OCI-LY7 (cell line): ENCODE measurements around the gene CHMP4A. TPM values are rescaled to one million over a fixed set of nuclear protein-coding genes. Genes with fewer than 3 reads are reported as not detected.
"Not testable (repeated sequence)": the region's sequence is repeated elsewhere in the genome, so short reads cannot be mapped to it uniquely, and the experiment has no call there.

Experiments used
- BruUV-seq: library from RNA; stranded (reverse); fragments of 400-500 nt; replicated peaks from 2 replicates; lab custom pipeline; 2021; lab: Mats Ljungman, UMichigan
- CTCF ChIA-PET: fragments of 300-600 bp; sonication (Branson Sonifier 250); formaldehyde crosslinking; loops from one replicate; lab custom pipeline; 2022; ENCODE audit warnings: antibody characterized with exemption; ENCODE audit not compliant: unreplicated experiment; lab: Charles Lee
- POLR2A ChIA-PET: fragments of 300-600 bp; sonication (Branson Sonifier 250); formaldehyde crosslinking; loops from one replicate; lab custom pipeline; 2022; ENCODE audit warnings: antibody characterized with exemption; lab: Charles Lee
- DNase-seq: peaks from one replicate; pipeline ENCODE4 v3.0.0-alpha.2; 2015; ENCODE audit warnings: low spot score
- H2AFZ ChIP-seq: fragments of 200-600 bp; sonication (generic), shearing (Covaris generic); 2 replicates; pipeline ENCODE4 v1.6.1; 2014; ENCODE audit warnings: mild to moderate bottlenecking, antibody characterized with exemption, low read length, moderate library complexity
- H3K27ac ChIP-seq: fragments of 200-600 bp; sonication (generic); 2 replicates; pipeline ENCODE4 v1.5.1; 2014; ENCODE audit warnings: mixed run types, low read depth, mild to moderate bottlenecking, moderate library complexity, low read length, inconsistent platforms; ENCODE audit not compliant: poor library complexity, severe bottlenecking
- H3K36me3 ChIP-seq: fragments of 200-600 bp; sonication (generic); 2 replicates; pipeline ENCODE4 v1.6.1; 2014; ENCODE audit warnings: mild to moderate bottlenecking, antibody characterized with exemption, low read length, moderate library complexity, mixed read lengths; ENCODE audit not compliant: insufficient read depth
- H3K4me1 ChIP-seq: fragments of 200-600 bp; sonication (generic); 2 replicates; pipeline ENCODE4 v1.5.1; 2014; ENCODE audit warnings: mild to moderate bottlenecking, low read length; ENCODE audit not compliant: insufficient read depth, poor library complexity, severe bottlenecking
- H3K4me2 ChIP-seq: fragments of 200-600 bp; sonication (generic); 2 replicates; pipeline ENCODE4 v1.6.1; 2014; ENCODE audit warnings: mild to moderate bottlenecking, low read length
- H3K4me3 ChIP-seq: fragments of 200-600 bp; sonication (generic); 2 replicates; pipeline ENCODE4 v1.5.1; 2014; ENCODE audit warnings: mild to moderate bottlenecking, low read depth, low read length; ENCODE audit not compliant: poor library complexity, severe bottlenecking
- H3K79me2 ChIP-seq: fragments of 200-600 bp; sonication (generic); 2 replicates; pipeline ENCODE4 v1.6.1; 2016; ENCODE audit warnings: low read depth, mild to moderate bottlenecking, low read length, moderate library complexity, mixed read lengths; ENCODE audit not compliant: insufficient read depth
- H3K9me2 ChIP-seq: fragments of 200-600 bp; sonication (generic); 2 replicates; pipeline ENCODE4 v1.6.1; 2016; ENCODE audit warnings: mild to moderate bottlenecking, low read length, mixed read lengths; ENCODE audit not compliant: insufficient read depth
- H3K9me3 ChIP-seq: fragments of 200-600 bp; sonication (generic); 2 replicates; pipeline ENCODE4 v1.6.1; 2014; ENCODE audit warnings: mild to moderate bottlenecking, mixed run types, low read length, mixed read lengths
- H4K20me1 ChIP-seq: fragments of 200-600 bp; sonication (generic); 2 replicates; pipeline ENCODE4 v1.6.1; 2014; ENCODE audit warnings: mild to moderate bottlenecking, antibody characterized with exemption, low read length, moderate library complexity, mixed read lengths; ENCODE audit not compliant: insufficient read depth
- CTCF ChIP-seq: fragments of 200-600 bp; sonication (generic); conservative IDR thresholded peaks from 2 replicates; pipeline ENCODE4 v1.5.1; 2014; ENCODE audit warnings: mild to moderate bottlenecking, antibody characterized with exemption, low read length, moderate library complexity, mixed read lengths
- EZH2phosphoT487 ChIP-seq: fragments of 200-600 bp; sonication (generic); IDR thresholded peaks from 2 replicates; pipeline ENCODE4 v1.6.1; 2018; ENCODE audit warnings: low read depth, borderline replicate concordance, mild to moderate bottlenecking, mixed run types, antibody characterized with exemption, low read length, moderate library complexity, mixed read lengths
- intact Hi-C: fragments of 100-400 bp; cut with micrococcal nuclease; formaldehyde crosslinking; loops from one replicate; pipeline ENCODE4 v1.10.0; 2022; ENCODE audit not compliant: unreplicated experiment
- total RNA-seq, 2 experiments: library from RNA; depleted of rRNA in 1 of 2; stranded (reverse); fragments of >200 nt in 1 of 2; shearing (Covaris generic) in 1 of 2; gene quantifications; 2 replicates each; pipeline ENCODE4 v1.2.3, GENCODE V29; 2014 to 2022

CHMP4A gene
- total RNA-seq, 2 experiments from 2014 or later, result 48.5 to 72.9 TPM

- Histone ChIP-seq H3K4me1 (peaks cover 16% of the 10 kb centered on the region), H3K9me3 (no peaks in the 10 kb centered on the region), H3K4me2 (no peak overlapping the region), H3K36me3 (peaks cover 6% of the 10 kb centered on the region; the same call in 1 of the 2 replicates), H3K27ac (no peak overlapping the region), H2AFZ (no peak overlapping the region), H3K79me2 (peaks cover 44% of the 10 kb centered on the region), H4K20me1 (no peaks in the 10 kb centered on the region), H3K9me2 (no peaks in the 10 kb centered on the region), H3K4me3 (no peak overlapping the region)
- ChIA-PET CTCF (interaction anchor here (1.5 kb wide), 1 partner anchor 23 kb away, joined by 3 read pairs; the partner anchor contains the start of gene TINF2), POLR2A (interaction anchor here (0.6 to 1.9 kb wide), 5 partner anchors 8 to 115 kb away, joined by 3 to 9 read pairs (median 4); partner anchors contain the start of gene TINF2)
- BruUV-seq, result no TSS peak
- TF ChIP-seq EZH2phosphoT487 (no peak), CTCF (no peak)
- no peak for DNase-seq
- intact Hi-C loops, result no loop called here
These were observed 5.8 kb upstream of the CHMP4A start for GRCh38 chr14:24219080-24219479.

- POLR2A ChIA-PET, result interaction anchor here (1.5 kb wide), 1 partner anchor 25 kb away, joined by 5 read pairs; the partner anchor contains the start of gene TINF2
- H3K4me3 ChIP-seq, H3K27ac ChIP-seq, DNase-seq, H3K9me3 ChIP-seq, H4K20me1 ChIP-seq, H3K4me2 ChIP-seq, H3K36me3 ChIP-seq, H2AFZ ChIP-seq, CTCF ChIA-PET, H3K9me2 ChIP-seq, BruUV-seq: not testable (repeated sequence)
- H3K4me1 ChIP-seq, result peaks cover 28% of the 10 kb centered on the region
- intact Hi-C loops, result loop anchor here (1.0 kb wide), 1 partner anchor 54 kb away; the partner anchor contains the start of gene RABGGTA
- peaks cover 35% of the 10 kb centered on the region for H3K79me2 ChIP-seq
These were observed 3.6 kb upstream of the CHMP4A start for GRCh38 chr14:24216876-24217275.

GRCh38 chr14:24216345-24216699 lies 3.0 kb upstream of the CHMP4A start:
- intact Hi-C loops, result loop anchor here (1.0 kb wide), 1 partner anchor 55 kb away; the partner anchor contains the start of gene RABGGTA
- DNase-seq, result no peak
- H3K4me1 ChIP-seq, result peaks cover 28% of the 10 kb centered on the region
- POLR2A ChIA-PET, result interaction anchor here (0.9 to 1.5 kb wide), 4 partner anchors 9 to 55 kb away, joined by 3 to 5 read pairs (median 4); partner anchors contain the start of genes RABGGTA and TINF2
- no peaks in the 10 kb centered on the region for H3K9me3 ChIP-seq
- CTCF ChIA-PET, result no interaction called here
- TF ChIP-seq CTCF (no peak), EZH2phosphoT487 (no peak)
- peak overlapping the region; percentile 76 for H3K4me3 ChIP-seq
- peaks cover 14% of the 10 kb centered on the region; the same call in 1 of the 2 replicates for H3K36me3 ChIP-seq
- no peaks in the 10 kb centered on the region for H4K20me1 ChIP-seq
- no peak overlapping the region for H3K27ac ChIP-seq
- no peak overlapping the region for H2AFZ ChIP-seq
- BruUV-seq, result no TSS peak
- peaks cover 36% of the 10 kb centered on the region for H3K79me2 ChIP-seq
- H3K9me2 ChIP-seq, result no peaks in the 10 kb centered on the region
- H3K4me2 ChIP-seq, result peak overlapping the region; percentile 52
